Upper lobe of right lung (tissue), 1 donor: ENCODE measurements around the gene CD1B. TPM values are rescaled to one million over a fixed set of nuclear protein-coding genes. Genes with fewer than 3 reads are reported as not detected.
"Not testable (repeated sequence)": the region's sequence is repeated elsewhere in the genome, so short reads cannot be mapped to it uniquely, and the experiment has no call there.

Experiments used
- ATAC-seq: fragments of 200-7000 bp; cut with Tn5 transposase; one replicate; pipeline ENCODE4 v1.9.1; 2020; ENCODE audit warnings: mild to moderate bottlenecking, moderate library complexity
- DNase-seq: peaks from one replicate; pipeline ENCODE4 v3.0.0-alpha.2; 2020
- H3K27ac ChIP-seq: fragments of 200-600 bp; one replicate; pipeline ENCODE4 v1.8.0; 2022
- H3K27me3 ChIP-seq: fragments of 200-600 bp; one replicate; pipeline ENCODE4 v1.8.0; 2022; ENCODE audit warnings: mild to moderate bottlenecking
- H3K36me3 ChIP-seq: fragments of 200-600 bp; one replicate; pipeline ENCODE4 v1.8.0; 2022
- H3K4me1 ChIP-seq: fragments of 200-600 bp; one replicate; pipeline ENCODE4 v1.8.0; 2022
- H3K4me3 ChIP-seq: fragments of 200-600 bp; one replicate; pipeline ENCODE4 v1.8.0; 2022; ENCODE audit warnings: mild to moderate bottlenecking
- H3K9me3 ChIP-seq: fragments of 200-600 bp; one replicate; pipeline ENCODE4 v1.8.0; 2022
- CTCF ChIP-seq: fragments of 200-600 bp; IDR thresholded peaks from one replicate; pipeline ENCODE4 v1.8.0; 2022; ENCODE audit warnings: antibody characterized with exemption
- intact Hi-C: fragments of 100-400 bp; cut with DNase I; formaldehyde crosslinking; loops from one replicate; pipeline ENCODE4 v1.11.0; 2022
- total RNA-seq: library from RNA; stranded (reverse); fragmentation: NEBNext Ultra II Directional; extraction: Animal tissue kit (Norgen Biotek cat#: 25700); gene quantifications from one replicate; pipeline ENCODE4 v1.2.1, GENCODE V29; 2021
- donor health status: DM: no; HTN: yes; CAD: no; lungs with severe emphysema.

Gene CD1B
- total RNA-seq, 1 donor from 2014 or later: 0.61 TPM

GRCh38 chr1:158289811-158290210 is 41.5 kb downstream of the CD1B start, which contains the start of gene CD1C:
Gene CD1C, plus strand, starts transcription at chr1:158289923. Its CDS starts 142 bp downstream, at chr1:158290065.
- Histone ChIP-seq H3K27ac (no peak within 1 kb of the TSS), H3K4me3 (no peak within 1 kb of the TSS), H3K27me3 (no peaks in the 10 kb centered on the region), H3K36me3 (no peaks in the 10 kb centered on the region), H3K9me3 (no peaks in the 10 kb centered on the region), H3K4me1 (no peaks in the 10 kb centered on the region)
- ATAC-seq (no peak), DNase-seq (no peak)
- TF ChIP-seq CTCF: no peak
- intact Hi-C loops: no loop called here

- TF ChIP-seq CTCF: no peak
- Histone ChIP-seq H3K27ac (no peak overlapping the region), H3K4me1 (no peaks in the 10 kb centered on the region), H3K27me3 (no peaks in the 10 kb centered on the region), H3K9me3 (no peaks in the 10 kb centered on the region), H3K36me3 (no peaks in the 10 kb centered on the region), H3K4me3 (no peak overlapping the region)
- ATAC-seq (no peak), DNase-seq (no peak)
- intact Hi-C loops: no loop called here
Observed at GRCh38 chr1:158286941-158287346, 44.4 kb downstream of the CD1B start.

- H3K9me3 ChIP-seq: no peaks in the 10 kb centered on the region
- no peaks in the 10 kb centered on the region for H3K27me3 ChIP-seq
- H3K4me3 ChIP-seq: no peak overlapping the region
- H3K4me1 ChIP-seq: no peaks in the 10 kb centered on the region
- intact Hi-C loops: no loop called here
- no peaks in the 10 kb centered on the region for H3K36me3 ChIP-seq
- ATAC-seq (no peak), DNase-seq (no peak)
- TF ChIP-seq CTCF: no peak
- H3K27ac ChIP-seq: peak overlapping the region; percentile 30
Observed at GRCh38 chr1:158286487-158286886, 44.8 kb downstream of the CD1B start.

GRCh38 chr1:158285756-158286241 is 45.5 kb downstream of the CD1B start:
- DNase-seq: peak; percentile 71
- no peaks in the 10 kb centered on the region for H3K27me3 ChIP-seq
- no peak overlapping the region for H3K4me3 ChIP-seq
- intact Hi-C loops: no loop called here
- no peaks in the 10 kb centered on the region for H3K9me3 ChIP-seq
- no peaks in the 10 kb centered on the region for H3K4me1 ChIP-seq
- H3K36me3 ChIP-seq: no peaks in the 10 kb centered on the region
- ATAC-seq: peak; percentile 96
- TF ChIP-seq CTCF: no peak
- H3K27ac ChIP-seq: peak overlapping the region; percentile 30

- Histone ChIP-seq H3K27me3 (no peaks in the 10 kb centered on the region), H3K4me3 (no peak overlapping the region), H3K27ac (no peak overlapping the region), H3K4me1 (no peaks in the 10 kb centered on the region), H3K36me3 (no peaks in the 10 kb centered on the region), H3K9me3 (no peaks in the 10 kb centered on the region)
- ATAC-seq: peak; percentile 34
- intact Hi-C loops: no loop called here
- TF ChIP-seq CTCF: no peak
- DNase-seq: no peak
Observed at GRCh38 chr1:158283965-158284364, 47.4 kb downstream of the CD1B start.

GRCh38 chr1:158282421-158282820 is 48.9 kb downstream of the CD1B start:
- intact Hi-C loops, DNase-seq: not testable (repeated sequence)

More at GRCh38 chr1:158282421-158282820, 48.9 kb downstream of the CD1B start:
- not testable (repeated sequence) for H3K27ac ChIP-seq, H3K4me1 ChIP-seq, H3K9me3 ChIP-seq, ATAC-seq, H3K4me3 ChIP-seq, H3K36me3 ChIP-seq, H3K27me3 ChIP-seq

Other genes starting within 250 kb of the CD1B start
- gene CD1D, start 150.6 kb downstream of the CD1B start, total RNA-seq: 5.3 TPM
- gene CD1A, start 77.1 kb downstream of the CD1B start, total RNA-seq: 1.5 TPM
- gene CD1C, start 41.6 kb downstream of the CD1B start, total RNA-seq: 6.7 TPM
- gene CD1E, start 22.4 kb upstream of the CD1B start, total RNA-seq: 3.8 TPM
- gene OR10T2, start 67.9 kb upstream of the CD1B start, total RNA-seq: not detected
- gene OR10K2, start 94.7 kb upstream of the CD1B start, total RNA-seq: not detected
- gene OR10K1, start 130.3 kb upstream of the CD1B start, total RNA-seq: not detected
- gene OR10R2, start 140.7 kb upstream of the CD1B start, total RNA-seq: not detected
- gene OR6Y1, start 222.9 kb upstream of the CD1B start, total RNA-seq: not detected
- not detected for gene OR6P1, start 239.0 kb upstream of the CD1B start, total RNA-seq
- not detected for gene OR10X1, start 248.4 kb upstream of the CD1B start, total RNA-seq